Liver (tissue), 9 donors: ENCODE measurements around the gene PPP2R2B. TPM values are rescaled to one million over a fixed set of nuclear protein-coding genes. Genes with fewer than 3 reads are reported as not detected.
A peak's percentile ranks its signal among the peaks of the same experiment; 100 is the strongest.

ENCODE experiments used
- DNase-seq: peaks from one replicate; pipeline ENCODE4 v3.0.0-alpha.2; 2017; ENCODE audit warnings: low spot score
- H3K27ac ChIP-seq, 2 donors: one replicate each; pipeline ENCODE4 v1.7.0; 2013; ENCODE audit warnings: inconsistent platforms in 2 of 2, low read length in 2 of 2, control low read depth in 1 of 2, low read depth in 1 of 2, mild to moderate bottlenecking in 1 of 2
- H3K27me3 ChIP-seq, 4 donors: one replicate each; pipeline versions ENCODE4 v1.6.1 to v1.7.0; 2013; ENCODE audit warnings: low read length in 3 of 4, inconsistent platforms in 1 of 4, mild to moderate bottlenecking in 1 of 4, moderate library complexity in 1 of 4; ENCODE audit not compliant: control insufficient read depth in 4 of 4, insufficient read depth in 4 of 4
- H3K36me3 ChIP-seq, 4 donors: one replicate each; pipeline versions ENCODE4 v1.6.1 to v1.7.0; 2013; ENCODE audit warnings: low read length in 3 of 4, mild to moderate bottlenecking in 3 of 4, low read depth in 1 of 4, moderate library complexity in 1 of 4; ENCODE audit not compliant: control insufficient read depth in 4 of 4, insufficient read depth in 3 of 4
- H3K4me1 ChIP-seq, 4 donors: one replicate each; pipeline versions ENCODE4 v1.6.1 to v1.7.0; 2013; ENCODE audit warnings: low read length in 3 of 4, mild to moderate bottlenecking in 3 of 4, moderate library complexity in 1 of 4; ENCODE audit not compliant: control insufficient read depth in 4 of 4, insufficient read depth in 4 of 4
- H3K4me3 ChIP-seq, 3 donors: one replicate each; pipeline versions ENCODE4 v1.6.1 to v1.7.0; 2013; ENCODE audit warnings: low read length in 3 of 3, control low read depth in 1 of 3, low read depth in 1 of 3, mild to moderate bottlenecking in 1 of 3
- H3K9ac ChIP-seq, 2 donors: one replicate each; pipeline ENCODE4 v1.7.0; 2013; ENCODE audit warnings: low read length in 2 of 2, mild to moderate bottlenecking in 2 of 2, moderate library complexity in 2 of 2, control low read depth in 1 of 2, low read depth in 1 of 2
- H3K9me3 ChIP-seq, 4 donors: one replicate each; pipeline versions ENCODE4 v1.6.1 to v1.7.0; 2013; ENCODE audit warnings: low read length in 3 of 4; ENCODE audit not compliant: control insufficient read depth in 4 of 4
- FOXA1 ChIP-seq: IDR thresholded peaks from 2 replicates; pipeline ENCODE4 v1.6.1; 2016; ENCODE audit warnings: antibody characterized with exemption
- FOXA2 ChIP-seq: IDR thresholded peaks from 2 replicates; pipeline ENCODE4 v1.6.1; 2016; ENCODE audit warnings: antibody characterized with exemption
- GABPA ChIP-seq, 2 donors: IDR thresholded peaks in 1 of 2; conservative IDR thresholded peaks in 1 of 2; 2 replicates each; pipeline ENCODE4 v1.6.1; 2016; ENCODE audit warnings: antibody characterized with exemption in 2 of 2, mild to moderate bottlenecking in 1 of 2, moderate library complexity in 1 of 2
- HNF4A ChIP-seq, 2 donors: conservative IDR thresholded peaks; 2 replicates each; pipeline ENCODE4 v1.6.1; 2016; ENCODE audit warnings: antibody characterized with exemption in 2 of 2, mild to moderate bottlenecking in 2 of 2
- JUND ChIP-seq, 2 donors: IDR thresholded peaks; 2 replicates each; pipeline ENCODE4 v1.6.1; 2016; ENCODE audit warnings: antibody characterized with exemption in 2 of 2
- NR2F2 ChIP-seq: IDR thresholded peaks from 2 replicates; pipeline ENCODE4 v1.6.1; 2016; ENCODE audit warnings: antibody characterized with exemption
- RXRA ChIP-seq, 2 donors: IDR thresholded peaks; 2 replicates each; pipeline ENCODE4 v1.6.1; 2017 to 2018; ENCODE audit warnings: antibody characterized with exemption in 2 of 2, mild to moderate bottlenecking in 1 of 2
- SP1 ChIP-seq: IDR thresholded peaks from 2 replicates; pipeline ENCODE4 v1.6.1; 2018; ENCODE audit warnings: antibody characterized with exemption, mild to moderate bottlenecking
- TAF1 ChIP-seq: conservative IDR thresholded peaks from 2 replicates; pipeline ENCODE4 v1.6.1; 2016; ENCODE audit warnings: antibody characterized with exemption, mild to moderate bottlenecking
- YY1 ChIP-seq: IDR thresholded peaks from 2 replicates; pipeline ENCODE4 v1.6.1; 2016; ENCODE audit warnings: antibody characterized with exemption, mild to moderate bottlenecking
- WGBS: extraction: QIAGEN DNeasy Blood & Tissue Kit; methylation state at CpG from one replicate; pipeline ENCODE4 v1.1.7; 2013; 5-methylcytosine and 5-hydroxymethylcytosine counted together
- polyA plus RNA-seq, 2 donors: library from polyadenylated mRNA; stranded (reverse) in 1 of 2; unstranded in 1 of 2; fragments of 200-250 nt in 1 of 2; fragments of >200 nt in 1 of 2; fragmentation: Nextera tagmentation in 1 of 2; extraction: Ambion mirVana in 1 of 2; gene quantifications; one replicate each; pipeline versions ENCODE4 v1.2.1 to v1.2.3, GENCODE V29; 2013 to 2015
- total RNA-seq, 2 donors: library from RNA; depleted of rRNA; stranded (reverse); fragments of >200 nt; gene quantifications; one replicate each; pipeline ENCODE4 v1.2.3, GENCODE V29; 2014
- TF ChIP-seq, protein P1 (sequence below): IDR thresholded peaks from 2 replicates; pipeline ENCODE4 v1.6.1; 2016; ENCODE audit warnings: antibody characterized with exemption, mild to moderate bottlenecking
- TF ChIP-seq, protein P2 (sequence below): IDR thresholded peaks from 2 replicates; pipeline ENCODE4 v1.6.1; 2016; ENCODE audit warnings: antibody characterized with exemption
- TF ChIP-seq, protein P3 (sequence below): fragments of 150-350 bp; IDR thresholded peaks from 2 replicates; pipeline ENCODE4 v1.5.1; 2017; ENCODE audit warnings: improper control_type of control experiment, low read depth, low read length; ENCODE audit not compliant: missing input control
- donor health status: healthy.
- donor health status: healthy.
- donor health status: healthy.
- donor health status: healthy.
- donor health status: healthy.

Gene PPP2R2B
- total and polyA plus RNA-seq, 4 donors, result 0.15 to 6.3 (median 0.40) TPM

DNA sequence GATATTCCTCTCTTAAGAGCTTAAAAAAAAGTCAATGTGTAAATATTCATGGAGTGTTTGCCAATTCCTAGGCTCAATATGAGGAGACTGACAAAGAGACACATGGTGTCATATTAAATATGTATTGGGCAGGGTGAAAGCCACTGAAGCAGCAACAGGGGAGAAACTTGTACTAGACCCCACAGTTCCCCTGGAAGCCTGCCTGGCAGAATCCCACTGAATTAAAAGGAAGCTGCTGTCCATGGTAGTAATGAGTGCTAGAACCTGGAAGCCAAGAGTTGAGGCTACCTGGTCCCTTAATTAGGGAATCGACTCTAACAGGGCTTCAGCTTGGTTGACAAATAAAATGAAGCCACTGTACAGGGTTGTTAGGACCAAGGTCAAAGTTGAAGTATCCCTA lies 233.2 kb downstream of the PPP2R2B start:
- H3K9ac ChIP-seq, result no peak overlapping the region
- H3K27ac ChIP-seq, result no peak overlapping the region
- H3K4me1 ChIP-seq, result peaks cover 4 to 8% (median 5%) of the 10 kb centered on the region in 4 donors
- H3K36me3 ChIP-seq, result no peaks in the 10 kb centered on the region
- H3K27me3 ChIP-seq, result no peaks in the 10 kb centered on the region
- H3K4me3 ChIP-seq, result no peak overlapping the region
- H3K9me3 ChIP-seq, result no peaks in the 10 kb centered on the region
- no peak for TF ChIP-seq GABPA (IDR thresholded peaks at IDR 0.05 in 1 of 2, conservative IDR thresholded peaks at IDR 0.05 in 1 of 2)
- no peak for TF ChIP-seq YY1
- TF ChIP-seq, protein P1, sequence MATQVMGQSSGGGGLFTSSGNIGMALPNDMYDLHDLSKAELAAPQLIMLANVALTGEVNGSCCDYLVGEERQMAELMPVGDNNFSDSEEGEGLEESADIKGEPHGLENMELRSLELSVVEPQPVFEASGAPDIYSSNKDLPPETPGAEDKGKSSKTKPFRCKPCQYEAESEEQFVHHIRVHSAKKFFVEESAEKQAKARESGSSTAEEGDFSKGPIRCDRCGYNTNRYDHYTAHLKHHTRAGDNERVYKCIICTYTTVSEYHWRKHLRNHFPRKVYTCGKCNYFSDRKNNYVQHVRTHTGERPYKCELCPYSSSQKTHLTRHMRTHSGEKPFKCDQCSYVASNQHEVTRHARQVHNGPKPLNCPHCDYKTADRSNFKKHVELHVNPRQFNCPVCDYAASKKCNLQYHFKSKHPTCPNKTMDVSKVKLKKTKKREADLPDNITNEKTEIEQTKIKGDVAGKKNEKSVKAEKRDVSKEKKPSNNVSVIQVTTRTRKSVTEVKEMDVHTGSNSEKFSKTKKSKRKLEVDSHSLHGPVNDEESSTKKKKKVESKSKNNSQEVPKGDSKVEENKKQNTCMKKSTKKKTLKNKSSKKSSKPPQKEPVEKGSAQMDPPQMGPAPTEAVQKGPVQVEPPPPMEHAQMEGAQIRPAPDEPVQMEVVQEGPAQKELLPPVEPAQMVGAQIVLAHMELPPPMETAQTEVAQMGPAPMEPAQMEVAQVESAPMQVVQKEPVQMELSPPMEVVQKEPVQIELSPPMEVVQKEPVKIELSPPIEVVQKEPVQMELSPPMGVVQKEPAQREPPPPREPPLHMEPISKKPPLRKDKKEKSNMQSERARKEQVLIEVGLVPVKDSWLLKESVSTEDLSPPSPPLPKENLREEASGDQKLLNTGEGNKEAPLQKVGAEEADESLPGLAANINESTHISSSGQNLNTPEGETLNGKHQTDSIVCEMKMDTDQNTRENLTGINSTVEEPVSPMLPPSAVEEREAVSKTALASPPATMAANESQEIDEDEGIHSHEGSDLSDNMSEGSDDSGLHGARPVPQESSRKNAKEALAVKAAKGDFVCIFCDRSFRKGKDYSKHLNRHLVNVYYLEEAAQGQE, result peak; percentile 97
- no peak for TF ChIP-seq FOXA1
- 45% methylated on average over 1 of the region's 1 CpG for WGBS
- no peak for DNase-seq

DNA sequence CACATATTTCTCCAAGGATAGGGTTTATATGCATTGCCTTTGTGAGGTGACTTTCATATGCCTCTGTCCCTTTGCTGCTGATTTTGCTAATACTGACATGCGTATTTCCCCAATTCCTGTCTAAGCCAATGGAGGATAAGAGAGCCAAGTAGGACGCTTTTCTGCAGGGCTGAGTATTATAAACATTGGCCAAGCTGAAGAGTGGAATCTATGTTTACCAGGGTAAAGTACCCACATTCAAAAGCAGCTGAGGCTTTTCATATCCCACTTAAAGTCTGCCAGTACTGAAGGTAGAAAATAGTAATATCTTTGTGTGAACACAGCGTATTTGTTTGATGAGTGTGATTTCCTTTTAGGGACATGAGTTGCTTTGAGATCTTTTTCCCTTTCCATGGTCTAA lies 233.7 kb downstream of the PPP2R2B start:
- H3K27ac ChIP-seq, result no peak overlapping the region
- TF ChIP-seq HNF4A (conservative IDR thresholded peaks at IDR 0.05), result peak in 1 of 2 donors; percentile 23
- no peak for TF ChIP-seq FOXA2

DNA sequence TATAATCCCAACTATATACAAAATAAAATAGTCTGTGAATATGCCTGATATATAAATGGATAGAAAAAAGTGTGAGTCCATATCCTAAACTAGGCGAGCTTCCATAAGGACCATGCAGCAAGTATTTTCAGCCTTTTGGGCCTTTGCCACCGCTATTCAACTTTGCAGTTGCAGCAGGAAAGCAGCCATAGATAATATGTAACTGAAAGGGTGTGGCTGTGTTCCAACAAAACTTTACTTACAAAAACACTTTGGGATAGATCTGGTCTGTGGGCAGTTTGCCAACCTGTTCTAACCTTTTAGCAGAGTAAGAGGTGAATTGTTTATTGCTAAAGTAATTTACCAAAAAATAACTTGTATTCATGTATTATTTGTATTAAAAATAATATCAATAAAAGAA lies 234.8 kb downstream of the PPP2R2B start:
- Histone ChIP-seq H3K27ac (no peak overlapping the region), H3K36me3 (no peaks in the 10 kb centered on the region), H3K9me3 (no peaks in the 10 kb centered on the region), H3K9ac (no peak overlapping the region), H3K4me1 (peaks cover 4 to 8% (median 5%) of the 10 kb centered on the region in 4 donors), H3K4me3 (no peak overlapping the region), H3K27me3 (no peaks in the 10 kb centered on the region)
- TF ChIP-seq YY1 (peak; percentile 16), SP1 (no peak)
- WGBS, result 30% methylated on average over 2 of the region's 2 CpGs
- no peak for DNase-seq

More for the DNA sequence above, 233.7 kb downstream of the PPP2R2B start:
- no peak overlapping the region for H3K4me3 ChIP-seq
- no peaks in the 10 kb centered on the region for H3K27me3 ChIP-seq
- H3K9ac ChIP-seq, result no peak overlapping the region
- 32% methylated on average over 3 of the region's 3 CpGs for WGBS
- peaks cover 4 to 8% (median 5%) of the 10 kb centered on the region in 4 donors for H3K4me1 ChIP-seq
- no peaks in the 10 kb centered on the region for H3K9me3 ChIP-seq
- H3K36me3 ChIP-seq, result no peaks in the 10 kb centered on the region
- no peak for DNase-seq

DNA sequence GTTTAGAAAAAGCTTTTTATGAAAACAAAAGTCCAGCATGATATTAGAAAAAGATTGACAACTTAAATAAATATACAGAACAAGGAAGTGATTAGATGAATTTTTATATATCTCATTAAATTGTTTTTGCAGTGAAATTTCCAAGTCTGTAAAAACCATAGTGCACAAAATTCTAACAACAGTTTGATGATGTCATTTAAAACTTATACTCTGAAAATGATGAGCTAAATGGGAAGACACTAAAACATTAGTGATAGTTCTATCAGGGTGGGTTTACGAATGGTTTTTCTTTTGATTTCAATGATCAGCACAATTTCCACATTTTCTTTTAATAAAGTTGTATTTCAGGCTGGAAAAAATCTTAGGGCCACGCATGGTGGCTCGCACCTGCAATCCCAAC lies 236.1 kb downstream of the PPP2R2B start:
- no peaks in the 10 kb centered on the region for H3K36me3 ChIP-seq
- 98% methylated on average over 3 of the region's 3 CpGs for WGBS
- no peak overlapping the region for H3K27ac ChIP-seq
- no peak for DNase-seq
- no peaks in the 10 kb centered on the region for H3K9me3 ChIP-seq
- peaks cover 4 to 8% (median 5%) of the 10 kb centered on the region in 4 donors for H3K4me1 ChIP-seq
- H3K9ac ChIP-seq, result no peak overlapping the region
- H3K4me3 ChIP-seq, result no peak overlapping the region
- no peaks in the 10 kb centered on the region for H3K27me3 ChIP-seq
- no peak for TF ChIP-seq RXRA (IDR thresholded peaks at IDR 0.05)
- TF ChIP-seq TAF1, result no peak
- no peak for TF ChIP-seq FOXA2
- no peak for TF ChIP-seq HNF4A (conservative IDR thresholded peaks at IDR 0.05)
- TF ChIP-seq NR2F2, result no peak
- TF ChIP-seq, protein P2, sequence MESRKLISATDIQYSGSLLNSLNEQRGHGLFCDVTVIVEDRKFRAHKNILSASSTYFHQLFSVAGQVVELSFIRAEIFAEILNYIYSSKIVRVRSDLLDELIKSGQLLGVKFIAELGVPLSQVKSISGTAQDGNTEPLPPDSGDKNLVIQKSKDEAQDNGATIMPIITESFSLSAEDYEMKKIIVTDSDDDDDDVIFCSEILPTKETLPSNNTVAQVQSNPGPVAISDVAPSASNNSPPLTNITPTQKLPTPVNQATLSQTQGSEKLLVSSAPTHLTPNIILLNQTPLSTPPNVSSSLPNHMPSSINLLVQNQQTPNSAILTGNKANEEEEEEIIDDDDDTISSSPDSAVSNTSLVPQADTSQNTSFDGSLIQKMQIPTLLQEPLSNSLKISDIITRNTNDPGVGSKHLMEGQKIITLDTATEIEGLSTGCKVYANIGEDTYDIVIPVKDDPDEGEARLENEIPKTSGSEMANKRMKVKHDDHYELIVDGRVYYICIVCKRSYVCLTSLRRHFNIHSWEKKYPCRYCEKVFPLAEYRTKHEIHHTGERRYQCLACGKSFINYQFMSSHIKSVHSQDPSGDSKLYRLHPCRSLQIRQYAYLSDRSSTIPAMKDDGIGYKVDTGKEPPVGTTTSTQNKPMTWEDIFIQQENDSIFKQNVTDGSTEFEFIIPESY, result no peak
- TF ChIP-seq GABPA (IDR thresholded peaks at IDR 0.05 in 1 of 2, conservative IDR thresholded peaks at IDR 0.05 in 1 of 2), result no peak
- TF ChIP-seq JUND (IDR thresholded peaks at IDR 0.05), result no peak
- TF ChIP-seq, protein P3, sequence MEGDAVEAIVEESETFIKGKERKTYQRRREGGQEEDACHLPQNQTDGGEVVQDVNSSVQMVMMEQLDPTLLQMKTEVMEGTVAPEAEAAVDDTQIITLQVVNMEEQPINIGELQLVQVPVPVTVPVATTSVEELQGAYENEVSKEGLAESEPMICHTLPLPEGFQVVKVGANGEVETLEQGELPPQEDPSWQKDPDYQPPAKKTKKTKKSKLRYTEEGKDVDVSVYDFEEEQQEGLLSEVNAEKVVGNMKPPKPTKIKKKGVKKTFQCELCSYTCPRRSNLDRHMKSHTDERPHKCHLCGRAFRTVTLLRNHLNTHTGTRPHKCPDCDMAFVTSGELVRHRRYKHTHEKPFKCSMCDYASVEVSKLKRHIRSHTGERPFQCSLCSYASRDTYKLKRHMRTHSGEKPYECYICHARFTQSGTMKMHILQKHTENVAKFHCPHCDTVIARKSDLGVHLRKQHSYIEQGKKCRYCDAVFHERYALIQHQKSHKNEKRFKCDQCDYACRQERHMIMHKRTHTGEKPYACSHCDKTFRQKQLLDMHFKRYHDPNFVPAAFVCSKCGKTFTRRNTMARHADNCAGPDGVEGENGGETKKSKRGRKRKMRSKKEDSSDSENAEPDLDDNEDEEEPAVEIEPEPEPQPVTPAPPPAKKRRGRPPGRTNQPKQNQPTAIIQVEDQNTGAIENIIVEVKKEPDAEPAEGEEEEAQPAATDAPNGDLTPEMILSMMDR, result no peak
- TF ChIP-seq SP1, result no peak
